GM12878 (cell line): Measurements from ENCODE around the gene XPO1. TPM values are rescaled to one million over a fixed set of nuclear protein-coding genes. Genes with fewer than 3 reads are reported as not detected.
A peak's percentile ranks its signal among the peaks of the same experiment; 100 is the strongest.

Experiments used
- ATAC-seq: fragments of 200-7000 bp; cut with Tn5 transposase; 3 replicates; pipeline ENCODE4 v1.9.1; 2020; ENCODE audit warnings: mild to moderate bottlenecking, moderate library complexity
- BruUV-seq: library from RNA; stranded (reverse); fragments of 400-500 nt; replicated peaks from 2 replicates; lab custom pipeline; 2021; lab: Mats Ljungman, UMichigan
- CTCF ChIA-PET: fragments of 300-600 bp; sonication (Branson Sonifier 250); formaldehyde crosslinking; extraction: SDS; loops from one replicate; lab custom pipeline; 2021; ENCODE audit warnings: inconsistent platforms; lab: Yijun Ruan, JAX
- POLR2A ChIA-PET: fragments of 350-600 bp; formaldehyde crosslinking; extraction: SDS; loops from one replicate; lab custom pipeline; 2021; ENCODE audit warnings: inconsistent platforms; lab: Charles Lee
- RAD21 ChIA-PET: fragments of 300-600 bp; sonication (Branson Sonifier 250); formaldehyde crosslinking; loops from one replicate; lab custom pipeline; 2023; ENCODE audit warnings: antibody characterized with exemption; ENCODE audit not compliant: unreplicated experiment; lab: Charles Lee
- SMC1A ChIA-PET: fragments of 300-600 bp; sonication (Branson Sonifier 250); formaldehyde crosslinking; loops from one replicate; lab custom pipeline; 2023; ENCODE audit not compliant: unreplicated experiment, uncharacterized antibody; lab: Charles Lee
- DNase-seq: peaks from one replicate; pipeline ENCODE4 v3.0.0-alpha.2; 2011; ENCODE audit warnings: low read depth, low spot score
- FAIRE-seq: peaks from 3 replicates; lab custom pipeline; 2011; peaks lifted over from hg19 to GRCh38; lab: Jason Lieb, UNC
- H2AFZ ChIP-seq: 2 replicates; pipeline ENCODE4 v1.6.0; 2011; ENCODE audit warnings: low read depth, low read length, control low read depth; ENCODE audit not compliant: control insufficient read depth
- H3K27ac ChIP-seq: 2 replicates; pipeline ENCODE4 v1.5.1; 2011; ENCODE audit warnings: control low read depth; ENCODE audit not compliant: control insufficient read depth, insufficient read depth
- H3K27me3 ChIP-seq, 2 experiments: replicated peaks in 1 of 2; 2 replicates each; pipeline versions ENCODE4 v1.6.0 to v1.6.1; 2011; ENCODE audit warnings: low read length in 1 of 2; ENCODE audit not compliant: control insufficient read depth in 2 of 2, insufficient read depth in 2 of 2
- H3K36me3 ChIP-seq, 2 experiments: 2 replicates each; pipeline ENCODE4 v1.5.1; 2011; ENCODE audit warnings: low read length in 1 of 2; ENCODE audit not compliant: control insufficient read depth in 2 of 2, insufficient read depth in 2 of 2
- H3K4me1 ChIP-seq: 2 replicates; pipeline ENCODE4 v1.6.1; 2011; ENCODE audit warnings: mild to moderate bottlenecking, low read length, moderate library complexity, mixed read lengths; ENCODE audit not compliant: control insufficient read depth, insufficient read depth
- H3K4me2 ChIP-seq: 2 replicates; pipeline ENCODE4 v1.6.0; 2011; ENCODE audit warnings: control low read depth; ENCODE audit not compliant: control insufficient read depth, insufficient read depth
- H3K4me3 ChIP-seq: fragments of 200-600 bp; sonication (generic); 2 replicates; pipeline ENCODE4 v1.5.1; 2016
- H3K79me2 ChIP-seq: 2 replicates; pipeline ENCODE4 v1.6.0; 2011; ENCODE audit warnings: low read length; ENCODE audit not compliant: control insufficient read depth, insufficient read depth
- H3K9ac ChIP-seq: 2 replicates; pipeline ENCODE4 v1.8.0; 2011; ENCODE audit warnings: low read length, control low read depth, mixed read lengths; ENCODE audit not compliant: control insufficient read depth, insufficient read depth
- H3K9me3 ChIP-seq: replicated peaks from 3 replicates; pipeline ENCODE4 v1.5.1; 2011; ENCODE audit warnings: mild to moderate bottlenecking, low read length; ENCODE audit not compliant: control insufficient read depth, insufficient read depth
- H4K20me1 ChIP-seq: 2 replicates; pipeline ENCODE4 v1.6.0; 2011; ENCODE audit not compliant: control insufficient read depth, insufficient read depth
- POLR2A ChIP-seq: IDR thresholded peaks from 2 replicates; pipeline ENCODE4 v1.6.1; 2011; ENCODE audit warnings: low read depth, mild to moderate bottlenecking, low read length
- ZBTB40 ChIP-seq: fragments of 450-650 bp; IDR thresholded peaks from 2 replicates; pipeline ENCODE4 v1.6.1; 2016; ENCODE audit warnings: mild to moderate bottlenecking, moderate library complexity, borderline replicate concordance
- in situ Hi-C: fragments of 300-500 bp; cut with MboI; formaldehyde crosslinking; loops from 9 replicates; pipeline ENCODE4 v1.14.3; 2018; ENCODE audit warnings: mixed read lengths
- intact Hi-C: fragments of 100-400 bp; cut with micrococcal nuclease; formaldehyde crosslinking; loops from one replicate; pipeline ENCODE4 v1.14.2; 2022; ENCODE audit not compliant: unreplicated experiment
- polyA plus RNA-seq, 11 experiments: library from polyadenylated mRNA; depleted of rRNA in 4 of 11; unstranded in 6 of 11; stranded (reverse) in 5 of 11; fragments of >200 nt; fragmentation: Nextera tagmentation in 4 of 11; fragmentation: Illumina TruSeq in 1 of 11; extraction: Ambion mirVana in 4 of 11; extraction: Trizol in 1 of 11; gene quantifications; 1 replicate in 1 of 11; 2 replicates in 10 of 11; pipeline versions ENCODE4 v1.2.1 to v1.2.3, GENCODE V29; 2011 to 2016; ENCODE audit warnings: inconsistent platforms in 2 of 11, missing spikeins in 2 of 11, low read depth in 1 of 11
- total RNA-seq, 4 experiments: library from RNA; depleted of rRNA in 3 of 4; stranded (reverse); fragments of >200 nt in 3 of 4; fragmentation: Illumina TruSeq in 1 of 4; extraction: Trizol in 1 of 4; gene quantifications; 2 replicates each; pipeline versions ENCODE4 v1.2.1 to v1.2.3, GENCODE V29; 2013 to 2021

Gene XPO1
- total and polyA plus RNA-seq, 10 of the 15 experiments (the other 5 are each of a cell fraction or from before 2014, with no cell fraction given), result 57.3 to 216 (median 153) TPM

GRCh38 chr2:61438670-61439069 is 99.5 kb downstream of the XPO1 start:
- Histone ChIP-seq H3K27ac (no peak overlapping the region), H3K4me3 (no peak overlapping the region), H3K4me2 (no peak overlapping the region), H3K36me3 (peaks cover 0 to 7% of the 10 kb centered on the region in 2 experiments; a peak in 2 of 4 replicates), H3K9ac (no peak overlapping the region), H3K4me1 (peaks cover 55% of the 10 kb centered on the region), H4K20me1 (peaks cover 7% of the 10 kb centered on the region; the same call in 1 of the 2 replicates), H3K9me3 (no peaks in the 10 kb centered on the region; the same call in 1 of the 3 replicates), H2AFZ (no peak overlapping the region), H3K27me3 (no peaks in the 10 kb centered on the region), H3K79me2 (peaks cover 93% of the 10 kb centered on the region)
- no peak for DNase-seq
- no TSS peak for BruUV-seq
- RAD21 ChIA-PET, result interaction anchor here (0.7 to 2.1 kb wide), 7 partner anchors 8 to 100 kb away, joined by 3 to 11 read pairs (median 3); partner anchors contain the start of gene XPO1
- POLR2A ChIA-PET, result interaction anchor here (0.9 to 1.5 kb wide), 3 partner anchors 12 to 29 kb away, joined by 4 to 6 read pairs (median 6); no protein-coding TSS in a partner anchor
- TF ChIP-seq ZBTB40 (peak; percentile 37; the same call in 1 of the 2 replicates), POLR2A (no peak)
- intact Hi-C loops, result no loop called here
- no peak for ATAC-seq
- SMC1A ChIA-PET, result interaction anchor here (0.7 to 2.4 kb wide), 10 partner anchors 11 to 26 kb away, joined by 3 to 19 read pairs (median 4); no protein-coding TSS in a partner anchor
- no peak for FAIRE-seq
- CTCF ChIA-PET, result interaction anchor here (1.5 kb wide), 1 partner anchor 12 kb away, joined by 16 read pairs; no protein-coding TSS in a partner anchor
- in situ Hi-C loops, result no loop called here
